Tibial nerve (tissue), 4 donors: Measurements from ENCODE around the gene SYT4. TPM values are rescaled to one million over a fixed set of nuclear protein-coding genes. Genes with fewer than 3 reads are reported as not detected.

ENCODE experiments used
- DNase-seq, 2 donors: peaks; one replicate each; pipeline ENCODE4 v3.0.0-alpha.2; 2019; ENCODE audit warnings: low spot score in 2 of 2
- H3K27ac ChIP-seq, 4 donors: fragments of 200-600 bp; sonication (generic) in 3 of 4; one replicate each; pipeline ENCODE4 v1.5.1; 2017 to 2019; ENCODE audit warnings: mild to moderate bottlenecking in 1 of 4
- H3K27me3 ChIP-seq, 2 donors: fragments of 200-600 bp; sonication (generic) in 1 of 2; one replicate each; pipeline versions ENCODE4 v1.5.1 to v1.6.0; 2017 to 2019
- H3K36me3 ChIP-seq, 3 donors: fragments of 200-600 bp; sonication (generic); one replicate each; pipeline ENCODE4 v1.5.1; 2018 to 2019
- H3K4me1 ChIP-seq, 4 donors: fragments of 200-600 bp; sonication (generic) in 3 of 4; one replicate each; pipeline ENCODE4 v1.5.1; 2017 to 2019
- H3K4me3 ChIP-seq, 4 donors: fragments of 200-600 bp; sonication (generic) in 3 of 4; one replicate each; pipeline ENCODE4 v1.5.1; 2017 to 2019; ENCODE audit warnings: mild to moderate bottlenecking in 1 of 4, moderate library complexity in 1 of 4
- H3K9me3 ChIP-seq, 4 donors: fragments of 200-600 bp; sonication (generic) in 3 of 4; one replicate each; pipeline ENCODE4 v1.5.1; 2017 to 2019
- EP300 ChIP-seq, 2 donors: sonication (generic); formaldehyde crosslinking; IDR thresholded peaks; one replicate each; pipeline ENCODE4 v1.6.1; 2017; ENCODE audit warnings: antibody characterized with exemption in 2 of 2, mild to moderate bottlenecking in 1 of 2
- POLR2A ChIP-seq, 2 donors: fragments of 450-650 bp; IDR thresholded peaks; one replicate each; pipeline ENCODE4 v1.6.1; 2017; ENCODE audit warnings: antibody characterized with exemption in 2 of 2, mild to moderate bottlenecking in 2 of 2, moderate library complexity in 2 of 2
- WGBS, 2 donors: methylation state at CpG; one replicate each; pipeline ENCODE4 v1.1.5; 2018; 5-methylcytosine and 5-hydroxymethylcytosine counted together
- total RNA-seq, 4 donors: library from RNA; depleted of rRNA; stranded (reverse); fragments of >200 nt; gene quantifications; one replicate each; pipeline ENCODE4 v1.1.0, GENCODE V29; 2016
- TF ChIP-seq, protein P1 (sequence below), 5 experiments: fragments of 200-600 bp in 3 of 5; fragments of 450-650 bp in 2 of 5; sonication (generic) in 3 of 5; IDR thresholded peaks; one replicate each; pipeline ENCODE4 v1.5.1; 2016 to 2019; ENCODE audit warnings: antibody characterized with exemption in 5 of 5, mild to moderate bottlenecking in 3 of 5, moderate library complexity in 2 of 5

SYT4 gene
- total RNA-seq, 4 donors from 2014 or later, result not detected

DNA sequence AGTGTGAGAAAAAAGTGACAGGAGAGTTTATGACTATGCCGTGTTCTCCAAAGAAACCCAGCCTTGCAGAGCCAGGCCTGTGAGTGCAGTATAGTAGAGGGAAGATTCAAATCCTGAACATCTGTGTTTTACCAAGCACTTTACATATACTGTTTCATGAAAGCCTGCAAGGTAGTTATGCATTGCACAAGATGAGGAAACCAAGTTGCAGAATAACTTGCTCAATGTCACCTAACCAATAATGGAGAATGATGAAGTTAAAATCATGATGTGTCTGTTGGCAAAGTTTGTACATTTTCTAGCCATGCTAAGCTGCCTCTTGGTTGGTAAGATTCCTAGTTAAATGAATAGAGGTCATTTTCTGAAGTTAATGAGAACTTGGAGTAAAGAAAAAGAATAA is 29.3 kb downstream of the SYT4 start:
- 91 to 96% methylated on average over 1 of the region's 1 CpG for WGBS, 2 donors
- H3K9me3 ChIP-seq, result no peaks in the 10 kb centered on the region
- no peak overlapping the region for H3K4me3 ChIP-seq
- no peaks in the 10 kb centered on the region for H3K4me1 ChIP-seq
- H3K36me3 ChIP-seq, result no peaks in the 10 kb centered on the region
- DNase-seq, result no peak
- H3K27ac ChIP-seq, result no peak overlapping the region
- no peaks in the 10 kb centered on the region for H3K27me3 ChIP-seq
- TF ChIP-seq EP300 (IDR thresholded peaks at IDR 0.05), result no peak
- TF ChIP-seq, protein P1, sequence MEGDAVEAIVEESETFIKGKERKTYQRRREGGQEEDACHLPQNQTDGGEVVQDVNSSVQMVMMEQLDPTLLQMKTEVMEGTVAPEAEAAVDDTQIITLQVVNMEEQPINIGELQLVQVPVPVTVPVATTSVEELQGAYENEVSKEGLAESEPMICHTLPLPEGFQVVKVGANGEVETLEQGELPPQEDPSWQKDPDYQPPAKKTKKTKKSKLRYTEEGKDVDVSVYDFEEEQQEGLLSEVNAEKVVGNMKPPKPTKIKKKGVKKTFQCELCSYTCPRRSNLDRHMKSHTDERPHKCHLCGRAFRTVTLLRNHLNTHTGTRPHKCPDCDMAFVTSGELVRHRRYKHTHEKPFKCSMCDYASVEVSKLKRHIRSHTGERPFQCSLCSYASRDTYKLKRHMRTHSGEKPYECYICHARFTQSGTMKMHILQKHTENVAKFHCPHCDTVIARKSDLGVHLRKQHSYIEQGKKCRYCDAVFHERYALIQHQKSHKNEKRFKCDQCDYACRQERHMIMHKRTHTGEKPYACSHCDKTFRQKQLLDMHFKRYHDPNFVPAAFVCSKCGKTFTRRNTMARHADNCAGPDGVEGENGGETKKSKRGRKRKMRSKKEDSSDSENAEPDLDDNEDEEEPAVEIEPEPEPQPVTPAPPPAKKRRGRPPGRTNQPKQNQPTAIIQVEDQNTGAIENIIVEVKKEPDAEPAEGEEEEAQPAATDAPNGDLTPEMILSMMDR (IDR thresholded peaks at IDR 0.05), result no peak
- TF ChIP-seq POLR2A (IDR thresholded peaks at IDR 0.05), result no peak

DNA sequence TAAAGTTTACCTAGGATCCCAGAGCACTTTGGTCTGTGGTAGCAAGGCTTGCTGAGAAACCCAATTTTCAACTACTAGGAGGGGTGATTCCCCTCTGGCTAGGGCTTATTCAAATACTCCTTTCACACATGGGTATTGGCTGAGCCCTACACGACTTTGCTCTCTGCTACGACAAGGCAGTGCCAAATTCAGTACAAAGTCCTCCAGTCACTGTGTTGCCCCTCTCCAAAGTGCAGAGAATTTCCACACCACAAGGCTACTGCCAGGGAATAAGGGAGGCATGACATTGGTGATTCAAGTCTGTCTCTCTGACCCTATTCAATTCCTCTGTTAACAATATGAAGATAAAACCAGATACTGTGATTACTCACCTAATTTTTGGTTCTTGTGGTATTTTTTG is 38.9 kb downstream of the SYT4 start:
- Histone ChIP-seq H3K4me1 (no peaks in the 10 kb centered on the region), H3K27me3 (no peaks in the 10 kb centered on the region), H3K9me3 (no peaks in the 10 kb centered on the region), H3K36me3 (no peaks in the 10 kb centered on the region), H3K4me3 (no peak overlapping the region), H3K27ac (no peak overlapping the region)
- no peak for DNase-seq
- TF ChIP-seq EP300 (IDR thresholded peaks at IDR 0.05), result no peak
- TF ChIP-seq, protein P1 (IDR thresholded peaks at IDR 0.05), result no peak
- no peak for TF ChIP-seq POLR2A (IDR thresholded peaks at IDR 0.05)
- 62 to 72% methylated on average over 2 of the region's 2 CpGs for WGBS, 2 donors

DNA sequence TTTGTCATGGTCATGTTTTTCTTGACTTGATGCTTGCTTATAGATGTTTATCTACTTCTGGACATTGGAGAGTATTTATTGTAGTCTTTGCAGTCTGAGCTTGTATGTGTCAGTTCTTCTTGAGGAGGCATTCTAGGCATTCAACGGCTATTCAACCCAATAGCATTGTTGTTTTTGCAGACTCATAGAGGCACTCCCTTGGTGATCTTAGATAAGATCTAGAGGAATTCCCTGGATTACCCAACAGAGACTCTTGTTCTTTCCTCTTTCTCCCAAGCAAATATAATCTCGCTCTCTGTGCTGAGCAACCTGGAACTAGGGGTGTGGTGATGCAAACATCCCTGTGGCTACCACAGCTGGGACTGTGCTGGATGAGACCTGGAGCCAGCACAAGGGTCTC is 40.4 kb downstream of the SYT4 start:
- no peak overlapping the region for H3K4me3 ChIP-seq
- DNase-seq, result no peak
- no peaks in the 10 kb centered on the region for H3K27me3 ChIP-seq
- H3K36me3 ChIP-seq, result no peaks in the 10 kb centered on the region
- WGBS, 2 donors, result 78 to 80% methylated on average over 2 of the region's 2 CpGs
- no peak for TF ChIP-seq EP300 (IDR thresholded peaks at IDR 0.05)
- TF ChIP-seq POLR2A (IDR thresholded peaks at IDR 0.05), result no peak
- TF ChIP-seq, protein P1 (IDR thresholded peaks at IDR 0.05), result no peak
- H3K9me3 ChIP-seq, result no peaks in the 10 kb centered on the region
- no peak overlapping the region for H3K27ac ChIP-seq
- H3K4me1 ChIP-seq, result no peaks in the 10 kb centered on the region

DNA sequence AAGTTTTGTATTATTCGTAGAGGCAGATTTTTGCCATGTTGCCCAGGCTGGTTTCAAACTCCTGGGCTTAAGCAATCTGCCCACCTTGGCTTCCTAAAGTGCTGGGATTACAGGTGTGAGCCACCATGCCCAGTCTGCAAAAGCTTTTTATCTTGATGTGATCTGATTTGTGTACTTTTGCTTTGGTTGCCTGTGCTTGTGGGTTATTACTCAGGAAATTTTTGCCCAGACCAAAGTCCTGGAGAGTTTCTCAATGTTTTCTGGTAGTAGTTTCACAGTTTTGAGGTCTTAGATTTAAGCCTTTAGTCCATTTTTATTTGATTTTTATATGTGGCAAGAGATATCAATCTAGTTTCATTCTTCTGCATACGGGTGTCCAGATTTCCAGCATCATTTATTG is 42.4 kb downstream of the SYT4 start:
- Histone ChIP-seq H3K9me3 (no peaks in the 10 kb centered on the region), H3K27ac (no peak overlapping the region), H3K27me3 (no peaks in the 10 kb centered on the region), H3K36me3 (no peaks in the 10 kb centered on the region), H3K4me1 (no peaks in the 10 kb centered on the region), H3K4me3 (no peak overlapping the region)
- WGBS, 2 donors, result 83 to 90% methylated on average over 2 of the region's 2 CpGs
- TF ChIP-seq POLR2A (IDR thresholded peaks at IDR 0.05), result no peak
- TF ChIP-seq, protein P1 (IDR thresholded peaks at IDR 0.05), result no peak
- no peak for TF ChIP-seq EP300 (IDR thresholded peaks at IDR 0.05)
- DNase-seq, result no peak

DNA sequence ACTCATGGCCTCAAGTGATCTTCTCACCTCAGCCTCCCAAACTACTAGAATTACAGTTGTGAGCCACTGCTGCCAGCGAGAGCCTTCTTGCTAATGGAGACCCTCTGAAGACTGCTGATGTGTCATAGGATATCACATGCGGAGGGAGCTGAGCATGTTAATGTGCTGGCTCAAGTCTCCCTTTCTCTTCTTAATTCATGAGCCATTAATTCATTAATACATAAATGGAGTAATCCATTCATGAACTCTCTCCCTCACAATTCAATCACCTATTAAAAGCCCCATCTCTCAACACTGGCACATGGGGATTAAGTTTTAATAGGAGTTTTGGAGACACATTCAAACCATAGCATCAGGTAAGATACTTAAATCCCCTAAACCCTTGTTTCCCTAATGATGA is 54.8 kb downstream of the SYT4 start:
- DNase-seq, result no peak
- no peaks in the 10 kb centered on the region for H3K36me3 ChIP-seq
- whole genome bisulfite sequencing, 2 donors, result 90% methylated on average over 2 of the region's 2 CpGs
- no peak overlapping the region for H3K27ac ChIP-seq
- TF ChIP-seq EP300 (IDR thresholded peaks at IDR 0.05) (no peak), POLR2A (IDR thresholded peaks at IDR 0.05) (no peak)
- TF ChIP-seq, protein P1 (IDR thresholded peaks at IDR 0.05), result no peak
- H3K4me1 ChIP-seq, result no peaks in the 10 kb centered on the region
- H3K9me3 ChIP-seq, result no peaks in the 10 kb centered on the region
- no peak overlapping the region for H3K4me3 ChIP-seq
- H3K27me3 ChIP-seq, result no peaks in the 10 kb centered on the region
